VCaP (cell line): ENCODE data around the gene ITGAE.
"Not testable (repeated sequence)": the region's sequence is repeated elsewhere in the genome, so short reads cannot be mapped to it uniquely, and the experiment has no call there.

ENCODE experiments used
- H3K27ac ChIP-seq: fragments of 450-650 bp; 2 replicates; pipeline ENCODE4 v1.5.1; 2017
- TF ChIP-seq, protein P1 (sequence below): fragments of 450-650 bp; conservative IDR thresholded peaks from 2 replicates; pipeline ENCODE4 v1.5.1; 2017; ENCODE audit warnings: mild to moderate bottlenecking, moderate library complexity

ITGAE gene

DNA sequence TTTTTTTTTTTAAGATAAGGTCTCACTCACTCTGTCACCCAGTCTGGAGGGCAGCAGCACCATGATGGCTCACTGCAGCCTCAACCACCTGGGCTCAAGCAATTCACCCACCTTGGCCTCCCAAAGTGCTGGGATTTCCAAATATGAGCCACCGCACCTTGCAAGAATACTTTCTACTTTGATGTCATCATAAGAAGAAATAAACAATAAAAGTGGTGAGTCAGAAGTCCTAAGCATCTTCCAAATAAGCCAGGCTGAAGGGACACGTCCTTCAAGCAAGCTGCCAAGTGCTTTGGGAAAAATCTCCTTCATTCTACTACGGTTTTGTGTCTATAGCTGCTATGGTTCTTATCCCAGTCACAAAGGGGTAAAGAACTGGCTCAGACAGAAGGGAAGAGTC lies 57.0 kb downstream of the ITGAE start:
- H3K27ac ChIP-seq: no peak overlapping the region
- TF ChIP-seq, protein P1, sequence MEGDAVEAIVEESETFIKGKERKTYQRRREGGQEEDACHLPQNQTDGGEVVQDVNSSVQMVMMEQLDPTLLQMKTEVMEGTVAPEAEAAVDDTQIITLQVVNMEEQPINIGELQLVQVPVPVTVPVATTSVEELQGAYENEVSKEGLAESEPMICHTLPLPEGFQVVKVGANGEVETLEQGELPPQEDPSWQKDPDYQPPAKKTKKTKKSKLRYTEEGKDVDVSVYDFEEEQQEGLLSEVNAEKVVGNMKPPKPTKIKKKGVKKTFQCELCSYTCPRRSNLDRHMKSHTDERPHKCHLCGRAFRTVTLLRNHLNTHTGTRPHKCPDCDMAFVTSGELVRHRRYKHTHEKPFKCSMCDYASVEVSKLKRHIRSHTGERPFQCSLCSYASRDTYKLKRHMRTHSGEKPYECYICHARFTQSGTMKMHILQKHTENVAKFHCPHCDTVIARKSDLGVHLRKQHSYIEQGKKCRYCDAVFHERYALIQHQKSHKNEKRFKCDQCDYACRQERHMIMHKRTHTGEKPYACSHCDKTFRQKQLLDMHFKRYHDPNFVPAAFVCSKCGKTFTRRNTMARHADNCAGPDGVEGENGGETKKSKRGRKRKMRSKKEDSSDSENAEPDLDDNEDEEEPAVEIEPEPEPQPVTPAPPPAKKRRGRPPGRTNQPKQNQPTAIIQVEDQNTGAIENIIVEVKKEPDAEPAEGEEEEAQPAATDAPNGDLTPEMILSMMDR: no peak

- TF ChIP-seq, protein P1: no peak
Observed at GRCh38 chr17:3740611-3741073, 60.3 kb downstream of the ITGAE start.

DNA sequence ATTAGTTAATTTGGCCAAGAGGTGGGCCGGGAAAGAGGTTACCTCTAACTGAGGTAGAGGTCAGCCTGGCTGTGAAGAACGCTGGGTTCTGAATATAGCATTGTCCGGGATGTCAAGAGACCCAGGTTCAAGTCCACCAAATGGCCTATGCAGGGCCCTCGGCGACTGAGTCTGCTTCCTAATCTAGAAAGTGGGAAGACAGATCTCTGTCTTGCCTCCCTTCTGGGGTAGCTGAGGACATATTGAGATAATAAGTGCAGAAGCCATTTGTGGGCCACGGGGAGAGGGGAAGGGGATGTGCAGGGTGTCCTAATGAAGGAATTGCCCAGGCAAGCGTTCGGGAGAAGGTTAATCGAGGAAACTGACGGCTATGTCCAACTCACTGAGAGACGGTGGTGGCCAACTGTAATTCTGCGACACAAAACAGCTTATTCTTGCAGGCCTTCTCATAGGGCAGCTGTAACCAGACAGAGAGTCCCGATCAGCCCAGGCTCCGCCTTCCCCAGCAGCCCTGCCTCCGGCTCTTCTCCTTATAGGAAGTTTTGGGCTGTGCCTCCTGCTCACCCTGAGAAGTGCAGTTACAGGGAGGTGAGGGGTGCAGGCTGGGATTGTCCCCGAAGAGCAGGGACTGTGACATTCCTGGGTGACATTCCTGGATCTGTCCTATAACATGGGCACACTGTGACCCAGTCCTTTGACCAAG lies 61.4 kb downstream of the ITGAE start:
- peak overlapping the region; percentile 48 for H3K27ac ChIP-seq
- TF ChIP-seq, protein P1: no peak

More at GRCh38 chr17:3740611-3741073, 60.3 kb downstream of the ITGAE start:
- H3K27ac ChIP-seq: no peak overlapping the region

DNA sequence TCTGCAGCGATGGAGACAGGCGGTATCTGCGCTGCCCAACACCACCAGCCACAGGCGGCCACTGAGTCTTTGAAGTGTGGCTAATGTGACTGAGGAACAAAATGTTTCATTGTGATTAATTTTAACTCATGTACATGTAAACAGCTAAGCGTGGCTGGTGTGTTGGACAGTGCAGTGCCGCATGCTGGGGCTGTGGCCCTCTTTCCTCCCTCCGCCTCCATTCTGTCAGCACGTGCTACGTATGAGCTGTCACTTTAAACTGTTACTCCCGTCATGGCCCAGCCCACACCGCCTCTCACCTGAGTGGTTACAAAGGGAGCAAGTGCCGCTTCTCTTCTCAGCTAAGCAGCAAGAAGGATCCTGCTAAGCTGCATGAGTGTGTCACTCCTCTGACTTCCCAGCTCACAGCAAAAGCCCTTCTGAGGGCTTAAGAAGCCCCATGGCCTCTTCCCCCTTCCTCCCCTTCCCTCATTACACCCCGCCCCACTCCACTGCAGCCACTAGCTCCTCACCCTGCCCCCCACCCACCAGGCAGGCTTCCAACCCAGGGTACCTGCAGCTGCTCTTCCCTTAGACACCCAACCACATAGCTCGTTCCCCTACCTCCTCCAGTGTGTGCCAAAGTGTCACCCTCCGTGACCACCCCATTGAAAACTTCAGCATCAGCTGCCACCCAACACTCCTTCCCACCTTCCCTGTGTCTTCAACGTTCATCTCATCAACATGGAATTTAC lies 62.3 kb downstream of the ITGAE start:
- TF ChIP-seq, protein P1: no peak
- peak overlapping the region; percentile 48 for H3K27ac ChIP-seq

- TF ChIP-seq, protein P1: no peak
- no peak overlapping the region for H3K27ac ChIP-seq
Observed at GRCh38 chr17:3735515-3735914, 65.5 kb downstream of the ITGAE start.

GRCh38 chr17:3734911-3735276 lies 66.1 kb downstream of the ITGAE start:
- H3K27ac ChIP-seq: not testable (repeated sequence)

DNA sequence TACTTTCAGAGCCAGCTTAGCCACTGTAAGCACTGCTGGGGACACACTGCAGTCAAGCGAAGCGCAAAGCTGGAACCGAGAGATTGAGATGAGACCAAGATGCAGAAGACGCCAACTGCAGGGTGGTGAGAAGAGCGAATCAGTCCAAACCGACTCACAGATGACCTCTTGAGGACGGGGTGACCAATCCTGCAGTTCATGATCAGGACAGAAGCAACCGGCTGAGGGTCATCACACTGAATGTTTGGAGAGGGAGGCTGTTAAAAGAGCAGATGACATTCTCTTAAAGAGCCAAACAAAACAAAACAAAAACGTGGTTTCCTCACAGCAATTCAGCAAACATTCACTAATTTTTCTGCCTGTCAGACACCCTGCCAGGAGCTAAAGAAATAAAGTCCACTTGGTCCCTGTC lies 68.8 kb downstream of the ITGAE start:
- no peak overlapping the region for H3K27ac ChIP-seq
- TF ChIP-seq, protein P1: no peak
